ENCODE data around the gene KRTAP3-3. TPM values are rescaled to one million over a fixed set of nuclear protein-coding genes. Genes with fewer than 3 reads are reported as not detected.
"Not testable (repeated sequence)": the region's sequence is repeated elsewhere in the genome, so short reads cannot be mapped to it uniquely, and the experiment has no call there.

Gene KRTAP3-3
- not detected for polyA plus RNA-seq (ENCODE audit: insufficient read length)

DNA sequence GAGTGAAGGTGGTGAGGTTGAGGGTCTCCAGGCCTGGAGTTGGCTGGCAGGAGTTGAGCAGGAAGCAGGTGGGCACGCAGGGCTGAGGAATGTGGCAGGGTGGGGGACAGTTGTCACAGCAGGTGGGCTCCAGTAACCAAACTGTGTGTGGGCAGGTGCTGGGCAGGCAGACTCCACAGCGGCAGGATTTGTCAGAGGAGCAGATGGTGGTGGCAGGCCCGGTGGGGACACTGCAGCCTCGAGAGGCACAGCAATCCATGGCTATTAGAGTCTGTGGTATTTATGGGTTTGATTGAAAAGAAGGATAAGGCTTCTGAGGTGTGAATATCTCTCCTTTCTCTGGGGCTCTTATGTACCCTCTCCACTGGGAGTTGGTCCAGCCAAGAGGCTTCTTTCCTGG is at the start of gene KRTAP3-3:
Gene KRTAP3-3 (minus strand): TSS at position 326 of the 400 bp plus-strand sequence. CDS start 67 bp downstream, at position 259.
- DNase-seq, result no peak

- DNase-seq, result no peak
These were observed 49.0 kb upstream of the KRTAP3-3 start for GRCh38 chr17:41042953-41043352.

DNA sequence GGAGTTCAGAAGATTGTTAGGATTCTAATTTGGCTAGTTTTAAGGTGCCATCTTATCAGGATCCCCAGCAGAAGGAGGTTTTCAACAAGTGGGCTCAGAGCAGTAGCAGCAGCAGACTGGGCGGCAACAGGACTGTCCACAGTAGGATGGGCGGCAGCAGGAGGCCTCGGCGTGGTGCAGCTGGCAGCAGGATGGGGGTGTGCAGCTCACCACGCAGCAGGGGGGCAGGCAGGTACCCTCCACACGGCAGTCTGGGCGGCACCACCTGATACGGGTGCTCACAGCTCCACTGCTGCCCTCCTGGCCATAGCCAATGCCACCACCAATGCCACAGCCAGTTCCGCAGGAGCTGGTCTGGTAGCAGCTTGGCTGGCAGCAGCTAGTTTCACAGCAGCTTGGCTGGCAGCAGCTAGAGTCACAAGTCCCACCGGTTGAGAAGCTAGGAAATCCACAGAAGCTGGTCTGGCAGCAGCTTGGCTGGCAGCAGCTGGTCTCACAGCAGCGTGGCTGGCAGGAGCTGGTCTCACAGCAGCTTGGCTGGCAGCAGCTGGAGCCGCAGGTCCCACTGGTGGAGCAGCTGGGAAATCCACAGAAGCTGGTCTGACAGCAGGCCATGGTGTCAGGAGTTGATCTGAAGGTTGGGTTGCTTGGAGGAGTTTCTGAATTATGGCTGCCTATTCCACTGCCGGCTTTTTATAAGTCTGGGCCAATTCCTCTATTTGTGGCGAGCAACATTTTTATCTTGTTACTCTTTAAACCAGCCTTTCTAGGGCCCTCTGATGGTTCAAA is 47.0 kb upstream of the KRTAP3-3 start, which contains the start of gene KRTAP1-1:
Gene KRTAP1-1 (minus strand): TSS at position 668 of the 789 bp plus-strand sequence. CDS start 53 bp downstream, at position 615.
- DNase-seq, result peak; percentile 6

- no peak for DNase-seq
These were observed 43.9 kb upstream of the KRTAP3-3 start for GRCh38 chr17:41037853-41038350.

DNA sequence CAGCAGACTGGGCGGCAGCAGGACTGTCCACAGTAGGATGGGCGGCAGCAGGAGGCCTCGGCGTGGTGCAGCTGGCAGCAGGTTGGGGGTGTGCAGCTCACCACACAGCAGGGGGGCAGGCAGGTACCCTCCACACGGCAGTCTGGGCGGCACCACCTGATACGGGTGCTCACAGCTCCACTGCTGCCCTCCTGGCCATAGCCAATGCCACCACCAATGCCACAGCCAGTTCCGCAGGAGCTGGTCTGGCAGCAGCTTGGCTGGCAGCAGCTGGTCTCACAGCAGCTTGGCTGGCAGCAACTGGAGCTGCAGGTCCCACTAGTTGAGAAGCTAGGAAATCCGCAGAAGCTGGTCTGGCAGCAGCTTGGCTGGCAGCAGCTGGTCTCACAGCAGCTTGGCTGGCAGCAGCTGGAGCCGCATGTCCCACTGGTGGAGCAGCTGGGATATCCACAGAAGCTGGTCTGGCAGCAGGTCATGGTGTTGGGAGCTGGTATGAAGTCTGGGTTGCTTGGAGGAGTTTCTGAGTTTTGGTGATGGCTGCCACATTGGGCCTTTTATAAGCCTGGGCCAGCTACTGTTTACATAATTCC is 40.5 kb upstream of the KRTAP3-3 start, which contains the start of gene KRTAP1-3:
Gene KRTAP1-3 (minus strand): TSS at position 529 of the 590 bp plus-strand sequence. CDS start 53 bp downstream, at position 476.
- not testable (repeated sequence) for DNase-seq

DNA sequence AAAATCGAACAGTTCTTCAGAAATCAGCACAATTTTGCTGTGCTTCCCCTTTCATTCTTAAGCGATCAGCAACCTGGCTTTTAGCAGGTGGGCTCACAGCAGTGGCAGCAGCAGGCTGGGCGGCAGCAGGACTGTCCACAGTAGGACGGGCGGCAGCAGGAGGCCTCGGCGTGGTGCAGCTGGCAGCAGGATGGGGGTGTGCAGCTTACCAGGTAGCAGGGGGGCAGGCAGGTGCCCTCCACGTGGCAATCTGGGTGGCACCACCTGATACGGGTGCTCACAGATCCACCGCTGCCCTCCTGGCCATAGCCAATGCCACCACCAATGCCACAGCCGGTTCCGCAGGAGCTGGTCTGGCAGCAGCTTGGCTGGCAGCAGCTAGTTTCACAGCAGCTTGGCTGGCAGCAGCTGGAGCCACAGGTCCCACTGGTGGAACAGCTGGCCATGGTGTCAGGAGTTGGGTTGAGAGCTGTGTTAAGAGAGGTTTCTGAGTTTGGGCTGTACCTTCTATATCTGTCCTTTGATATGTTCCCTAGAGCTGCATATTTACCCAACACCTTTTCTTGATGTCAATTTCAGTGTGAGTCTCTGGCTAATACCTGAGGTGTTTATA is 35.8 kb upstream of the KRTAP3-3 start, which contains the start of gene KRTAP1-4:
Gene KRTAP1-4 (minus strand): TSS at position 563 of the 613 bp plus-strand sequence. CDS start 117 bp downstream, at position 446.
- no peak for DNase-seq

DNA sequence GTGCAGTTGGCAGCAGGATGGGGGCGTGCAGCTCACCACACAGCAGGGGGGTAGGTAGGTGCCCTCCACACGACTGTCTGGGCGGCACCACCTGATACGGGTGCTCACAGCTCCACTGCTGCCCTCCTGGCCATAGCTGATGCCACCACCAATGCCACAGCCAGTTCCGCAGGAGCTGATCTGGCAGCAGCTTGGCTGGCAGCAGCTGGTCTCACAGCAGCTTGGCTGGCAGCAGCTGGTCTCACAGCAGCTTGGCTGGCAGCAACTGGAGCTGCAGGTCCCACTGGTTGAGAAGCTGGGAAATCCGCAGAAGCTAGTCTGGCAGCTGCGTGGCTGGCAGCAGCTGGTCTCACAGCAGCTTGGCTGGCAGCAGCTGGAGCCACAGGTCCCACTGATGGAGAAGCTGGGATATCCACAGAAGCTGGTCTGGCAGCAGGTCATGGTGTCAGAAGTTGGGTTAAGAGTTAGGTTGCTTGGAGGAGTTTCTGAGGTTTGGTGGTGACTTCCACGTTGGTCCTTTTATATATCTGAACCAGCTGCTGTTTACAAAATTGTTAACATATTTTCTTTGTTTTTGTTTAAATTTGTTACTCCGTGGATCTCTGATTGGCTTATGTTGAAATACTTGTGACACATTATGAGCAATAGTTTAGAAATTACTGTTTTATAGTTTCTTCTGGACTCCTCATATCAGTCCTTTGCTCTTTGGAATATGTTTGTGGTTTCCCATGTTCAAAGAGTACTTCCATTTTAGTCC is 32.9 kb upstream of the KRTAP3-3 start, which contains the start of gene KRTAP1-5:
Gene KRTAP1-5 (minus strand): TSS at position 494 of the 757 bp plus-strand sequence. CDS start 53 bp downstream, at position 441.
- DNase-seq, result no peak

GRCh38 chr17:41024697-41025096 is 30.7 kb upstream of the KRTAP3-3 start:
- DNase-seq, result no peak

- no peak for DNase-seq
These were observed 26.4 kb upstream of the KRTAP3-3 start for GRCh38 chr17:41020336-41020735.

DNA sequence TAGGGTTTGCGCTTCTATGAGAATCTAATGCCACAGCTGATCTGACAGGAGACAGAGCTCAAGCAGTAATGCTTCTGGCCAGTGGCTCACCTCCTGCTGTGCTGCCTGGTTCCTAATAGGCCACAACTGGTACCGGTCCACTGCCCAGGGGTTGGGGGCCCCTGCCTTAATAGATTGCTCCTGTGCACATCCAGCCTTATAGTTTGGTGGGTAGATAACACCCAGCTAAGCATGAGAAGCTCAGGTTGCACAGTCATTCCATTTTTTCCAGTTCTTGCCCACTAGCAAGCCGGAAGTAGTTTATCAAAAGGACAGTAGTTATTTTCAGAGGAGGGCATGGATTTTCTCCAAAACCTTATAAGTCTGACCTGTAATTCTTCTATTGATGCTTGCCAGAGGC is 25.5 kb upstream of the KRTAP3-3 start:
- DNase-seq, result no peak

DNA sequence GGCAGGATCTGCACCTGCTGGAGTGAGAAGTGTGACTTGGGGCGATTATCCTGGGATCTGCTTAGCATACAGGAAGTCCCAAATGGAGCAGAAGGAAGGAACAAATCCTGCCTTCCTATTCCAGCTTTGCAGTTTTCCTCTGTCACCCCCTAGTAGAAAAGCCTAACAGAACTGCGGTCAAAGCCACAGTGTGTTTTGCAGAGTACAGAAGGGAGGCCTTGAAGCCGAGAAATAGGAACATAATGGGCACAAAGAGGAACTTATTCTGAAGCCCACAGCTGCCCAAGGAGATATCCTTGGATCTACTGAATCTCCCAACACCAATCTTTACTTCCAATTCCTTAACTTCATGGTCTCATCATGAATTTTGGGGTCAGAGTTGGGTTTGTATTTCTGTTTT is 24.6 kb upstream of the KRTAP3-3 start:
- no peak for DNase-seq

GRCh38 chr17:41016578-41017215 is 22.7 kb upstream of the KRTAP3-3 start:
- DNase-seq, result no peak

DNA sequence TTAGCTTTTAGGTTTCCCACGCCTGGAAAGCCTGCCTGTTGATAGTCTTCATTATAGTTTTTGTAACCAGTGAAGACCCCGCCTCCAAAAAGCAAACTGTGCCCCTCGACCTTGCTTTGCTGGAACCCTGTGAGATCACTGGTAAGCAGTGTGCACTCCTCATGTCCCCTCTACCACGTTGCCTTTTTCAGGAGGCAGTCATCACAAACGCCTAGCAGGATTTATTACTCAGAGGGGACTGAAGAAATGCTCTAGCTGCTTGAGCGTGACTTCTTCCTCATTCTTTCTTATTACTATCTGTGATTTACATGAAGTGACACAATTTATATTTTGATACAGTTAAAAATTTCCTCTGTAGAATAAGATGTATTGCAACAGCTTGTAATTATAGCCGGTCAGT is 21.5 kb upstream of the KRTAP3-3 start:
- no peak for DNase-seq

GRCh38 chr17:41013606-41014005 is 19.6 kb upstream of the KRTAP3-3 start:
- DNase-seq, result peak; percentile 9

- no peak for DNase-seq
These were observed 19.2 kb upstream of the KRTAP3-3 start for GRCh38 chr17:41013181-41013580.

- DNase-seq, result no peak
These were observed 18.6 kb upstream of the KRTAP3-3 start for GRCh38 chr17:41012326-41013120.

GRCh38 chr17:41010441-41010840 is 16.5 kb upstream of the KRTAP3-3 start:
- DNase-seq, result no peak

GRCh38 chr17:41009936-41010335 is 16.0 kb upstream of the KRTAP3-3 start:
- no peak for DNase-seq

- DNase-seq, result no peak
These were observed 15.4 kb upstream of the KRTAP3-3 start for GRCh38 chr17:41009301-41009760.

- DNase-seq, result no peak
These were observed 14.8 kb upstream of the KRTAP3-3 start, which contains the start of gene KRTAP3-1 for GRCh38 chr17:41008811-41009210. KRTAP3-1 (minus strand) TSS chr17:41009128; CDS start chr17:41009074, 54 bp downstream.
